T47D (cell line): ENCODE results near the gene RTL1.

Experiments used
- DNase-seq, 2 experiments: peaks; one replicate each; pipeline versions ENCODE4 v3.0.0 to v3.0.0-alpha.2; 2011 to 2012; ENCODE audit warnings: low read depth in 1 of 2, low spot score in 1 of 2
- JUND ChIP-seq: IDR thresholded peaks from 2 replicates; pipeline ENCODE4 v1.6.1; 2012; ENCODE audit warnings: low read depth
- in situ Hi-C: cut with HindIII; loops from 2 replicates; pipeline ENCODE4 v1.10.0; 2016; ENCODE audit warnings: low sequenced_read_pairs, low pct_unique_long_range_greater_than_20kb

RTL1 gene

GRCh38 chr14:100884456-100884855 is 19.1 kb downstream of the RTL1 start:
- no peak for TF ChIP-seq JUND
- DNase-seq, result no peak

GRCh38 chr14:100883789-100884101 is 19.8 kb downstream of the RTL1 start:
- no peak for DNase-seq
- no peak for TF ChIP-seq JUND
- in situ Hi-C loops, result no loop called here

More at GRCh38 chr14:100884456-100884855, 19.1 kb downstream of the RTL1 start:
- in situ Hi-C loops, result no loop called here

- DNase-seq, result no peak
- in situ Hi-C loops, result no loop called here
- no peak for TF ChIP-seq JUND
Observed at GRCh38 chr14:100882991-100883788, 20.3 kb downstream of the RTL1 start.

GRCh38 chr14:100882026-100882967 is 21.2 kb downstream of the RTL1 start:
- no peak for TF ChIP-seq JUND
- no peak for DNase-seq
- in situ Hi-C loops, result no loop called here

- DNase-seq, result no peak
- no peak for TF ChIP-seq JUND
- in situ Hi-C loops, result no loop called here
Observed at GRCh38 chr14:100881211-100882025, 22.1 kb downstream of the RTL1 start.

GRCh38 chr14:100880271-100881101 is 23.0 kb downstream of the RTL1 start:
- no peak for DNase-seq
- in situ Hi-C loops, result no loop called here
- TF ChIP-seq JUND, result no peak

- in situ Hi-C loops, result no loop called here
- TF ChIP-seq JUND, result no peak
- no peak for DNase-seq
Observed at GRCh38 chr14:100879782-100880181, 23.7 kb downstream of the RTL1 start.

- TF ChIP-seq JUND, result no peak
Observed at GRCh38 chr14:100879194-100879593, 24.3 kb downstream of the RTL1 start.

GRCh38 chr14:100878271-100879146 is 25.0 kb downstream of the RTL1 start:
- no peak for TF ChIP-seq JUND
- in situ Hi-C loops, result no loop called here
- no peak for DNase-seq

More at GRCh38 chr14:100879194-100879593, 24.3 kb downstream of the RTL1 start:
- no peak for DNase-seq
- in situ Hi-C loops, result no loop called here

- TF ChIP-seq JUND, result no peak
- DNase-seq, result no peak
- in situ Hi-C loops, result no loop called here
Observed at GRCh38 chr14:100875861-100876590, 27.5 kb downstream of the RTL1 start.
